Head of caudate nucleus (tissue), 42 donors: ENCODE results near the gene PRRG1.
"Not testable (repeated sequence)": the region's sequence is repeated elsewhere in the genome, so short reads cannot be mapped to it uniquely, and the experiment has no call there.

Experiments used
- DNase-seq, 42 donors: peaks; one replicate each; pipeline versions ENCODE4 v3.0.0 to v3.0.0-alpha.2; 2020 to 2021; ENCODE audit warnings: mixed read lengths in 7 of 42
- intact Hi-C: fragments of 100-400 bp; cut with DNase I; formaldehyde crosslinking; loops from one replicate; pipeline ENCODE4 v1.15.0; 2022

Gene PRRG1

DNA sequence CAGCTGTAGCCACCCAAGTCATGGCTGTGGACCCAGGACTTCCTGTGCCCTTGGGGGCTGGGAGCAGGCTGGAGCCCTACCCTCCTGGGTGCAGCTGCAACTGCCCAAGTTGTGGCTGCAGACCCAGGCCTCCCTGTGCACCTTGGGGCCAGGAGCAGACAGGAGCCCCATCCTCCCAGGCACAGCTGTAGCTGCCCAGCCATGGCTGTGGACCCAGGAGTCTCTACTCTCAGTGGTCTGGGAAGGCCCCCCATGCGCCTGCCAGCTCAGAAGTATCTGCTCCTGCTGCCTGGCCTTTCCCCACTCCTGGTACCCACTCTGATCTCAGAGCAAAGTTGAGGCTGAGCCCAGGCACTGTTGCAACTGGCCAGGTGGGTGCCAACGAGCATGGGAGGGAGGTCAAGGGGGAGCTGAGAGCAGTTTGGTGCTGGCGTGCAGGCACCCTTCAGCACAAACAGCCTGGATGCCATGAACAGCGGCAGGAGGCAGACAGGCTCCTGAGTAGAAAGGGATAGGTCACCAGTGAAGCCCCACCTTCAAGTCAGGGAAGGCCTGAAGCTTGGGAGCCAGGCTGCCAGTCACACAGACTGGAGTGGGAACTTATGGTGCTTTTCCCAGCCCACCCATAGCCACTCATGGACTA lies 21.5 kb downstream of the PRRG1 start:
- intact Hi-C loops: no loop called here

DNA sequence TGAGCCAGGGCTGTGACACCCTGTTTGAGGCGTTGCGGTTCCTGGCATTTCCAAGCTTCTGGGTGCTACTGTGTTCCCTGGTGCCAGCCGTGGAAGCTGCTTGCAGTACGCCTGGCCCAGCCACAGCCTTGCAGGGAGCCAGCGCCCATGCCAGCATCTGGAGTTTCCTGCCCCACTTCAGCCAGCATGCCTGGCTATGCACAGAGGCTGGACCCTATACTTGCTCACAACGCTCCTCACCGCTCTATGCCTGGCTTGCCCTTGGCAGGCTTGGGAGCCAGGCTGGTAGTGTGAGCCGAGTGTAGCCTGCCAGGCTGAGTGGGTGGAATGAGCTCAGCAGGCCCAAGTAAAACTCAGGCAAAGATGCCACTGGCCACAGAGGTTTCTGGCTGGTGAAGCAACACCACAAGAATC lies 22.4 kb downstream of the PRRG1 start:
- DNase-seq: no peak

More for the DNA sequence above, 21.5 kb downstream of the PRRG1 start:
- DNase-seq: no peak

DNA sequence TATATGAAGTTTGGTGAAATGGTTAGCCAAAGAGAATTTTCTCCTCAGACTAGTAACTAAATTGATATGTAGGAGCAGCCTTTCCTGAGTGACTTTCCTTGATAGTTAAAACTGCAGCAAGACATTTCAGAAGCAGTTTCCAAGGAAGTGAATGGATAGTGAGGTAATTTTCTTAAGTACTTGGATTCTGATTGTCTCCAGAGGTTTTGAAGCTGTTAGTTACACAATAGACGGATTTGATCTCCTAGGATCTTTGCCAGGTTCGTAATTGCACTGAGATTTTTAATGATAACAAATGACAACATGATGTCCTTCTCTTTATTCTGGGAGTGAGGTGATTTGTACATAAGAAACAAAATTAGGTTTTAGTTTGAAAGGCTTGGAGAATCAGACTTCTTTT lies 29.2 kb downstream of the PRRG1 start:
- intact Hi-C loops: no loop called here
- no peak for DNase-seq

More for the DNA sequence above, 22.4 kb downstream of the PRRG1 start:
- intact Hi-C loops: no loop called here

DNA sequence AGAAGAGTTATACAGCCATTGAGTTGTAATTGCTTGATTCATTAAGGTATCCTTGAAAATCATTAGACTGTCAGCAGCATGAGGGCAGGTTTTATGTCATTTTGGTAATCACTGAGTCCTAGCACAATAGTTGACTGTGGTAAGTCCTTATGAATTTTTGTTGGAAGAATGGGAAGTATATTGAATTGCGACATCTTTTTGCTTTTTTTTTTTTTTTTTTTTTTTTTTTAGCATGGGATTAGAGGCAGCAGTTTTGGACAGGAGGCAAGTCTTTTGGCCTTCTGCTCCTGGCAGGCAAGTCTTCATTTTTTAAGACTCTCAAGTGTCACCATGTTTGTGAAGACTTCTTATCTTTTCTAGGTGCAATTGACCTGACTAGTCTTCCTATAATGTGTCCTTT lies 29.7 kb downstream of the PRRG1 start:
- intact Hi-C loops: no loop called here
- DNase-seq: no peak

DNA sequence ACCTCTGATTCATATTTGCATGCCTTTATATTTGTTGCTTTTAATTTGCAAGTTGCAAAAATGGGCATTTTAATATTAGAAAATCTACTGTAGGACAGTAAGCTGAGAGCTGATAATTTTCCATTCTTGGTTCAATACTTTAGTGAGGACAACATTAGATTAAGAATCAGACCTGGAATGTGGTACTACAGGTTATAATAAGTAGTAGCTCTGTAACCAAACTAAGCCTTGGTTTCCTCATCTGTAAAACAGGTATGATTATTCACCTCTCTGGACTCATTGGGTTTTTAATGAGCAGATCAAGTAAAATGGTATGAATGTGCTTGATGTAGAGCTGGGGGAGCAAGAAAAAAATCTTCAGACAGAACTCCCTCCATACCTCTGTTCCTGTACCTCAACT lies 31.1 kb downstream of the PRRG1 start:
- intact Hi-C loops: no loop called here

DNA sequence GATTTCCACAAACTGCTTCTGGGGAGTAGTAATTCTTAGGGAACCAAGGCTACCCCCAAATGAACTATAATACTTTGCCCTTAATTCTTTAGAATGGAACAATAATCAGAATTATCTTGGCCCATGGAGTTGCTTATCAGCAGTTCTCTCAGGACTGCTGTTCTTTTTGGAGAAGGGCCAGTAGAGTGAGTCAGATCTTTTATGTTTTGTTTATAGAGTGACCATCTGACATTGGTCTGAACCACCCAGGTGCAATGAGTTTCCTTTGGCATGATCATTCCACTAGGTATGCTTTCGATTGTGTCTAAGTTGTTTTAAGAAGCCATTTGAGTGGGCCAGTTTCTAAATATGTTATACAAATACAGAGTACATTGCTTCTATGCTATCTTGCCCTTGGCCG lies 31.8 kb downstream of the PRRG1 start:
- DNase-seq: no peak
- intact Hi-C loops: no loop called here

More for the DNA sequence above, 31.1 kb downstream of the PRRG1 start:
- DNase-seq: no peak

DNA sequence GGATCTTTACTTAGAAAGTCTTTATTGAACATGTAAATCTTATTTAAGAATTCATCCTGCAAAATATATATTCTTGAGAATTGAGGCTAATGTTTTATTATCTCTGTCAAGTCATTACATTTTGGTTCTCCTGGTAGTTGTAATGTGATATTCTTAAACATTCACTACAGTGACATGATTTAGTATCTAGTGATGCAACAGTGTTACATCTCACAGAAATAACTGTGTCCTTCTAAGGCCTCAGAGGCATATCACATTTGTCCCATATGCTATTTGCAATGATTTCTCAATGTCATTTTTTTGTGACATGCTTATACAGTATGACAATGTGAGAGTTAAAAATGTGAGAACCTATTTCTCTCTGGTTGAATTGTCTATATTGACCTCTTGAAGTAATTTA lies 34.1 kb downstream of the PRRG1 start:
- DNase-seq: no peak
- intact Hi-C loops: no loop called here

DNA sequence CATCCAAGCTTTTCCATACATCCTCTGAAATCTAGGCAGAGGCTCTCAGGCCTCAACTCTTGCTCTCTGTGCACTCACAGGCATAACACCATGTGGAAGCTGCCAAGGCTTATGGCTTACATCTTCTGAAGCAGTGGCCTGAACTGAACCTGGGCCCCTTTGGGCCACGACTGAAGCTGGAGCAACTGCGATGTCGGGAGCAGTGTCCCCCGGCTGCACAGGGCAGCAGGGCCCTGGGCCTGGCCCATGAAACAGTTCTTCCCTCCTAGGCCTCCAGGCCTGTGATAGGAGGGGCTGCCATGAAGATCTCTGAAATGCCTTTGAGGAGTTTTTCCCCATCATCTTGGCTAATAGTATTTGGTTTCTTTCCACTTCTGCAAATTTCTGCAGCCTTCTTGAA lies 39.2 kb downstream of the PRRG1 start:
- no peak for DNase-seq
- intact Hi-C loops: no loop called here

DNA sequence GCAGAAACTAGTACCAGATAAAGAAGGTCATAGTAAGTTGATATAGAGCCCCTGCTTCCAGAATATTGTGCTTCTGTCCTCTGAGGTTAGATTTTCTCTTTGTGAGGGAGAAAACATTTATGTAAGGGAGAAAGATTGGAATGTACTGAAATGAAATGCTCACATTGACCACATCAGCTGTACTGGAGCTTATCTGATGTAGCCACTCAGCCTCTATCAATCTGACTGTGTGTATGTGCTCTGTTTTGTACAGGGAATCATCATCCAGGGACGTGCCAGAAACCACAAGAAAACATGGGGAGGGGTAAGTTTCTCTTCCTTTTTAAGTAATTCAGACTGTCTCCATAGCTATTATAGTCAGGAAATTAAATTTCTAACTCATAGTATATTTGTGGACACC lies 56.8 kb downstream of the PRRG1 start:
- intact Hi-C loops: no loop called here
- no peak for DNase-seq

DNA sequence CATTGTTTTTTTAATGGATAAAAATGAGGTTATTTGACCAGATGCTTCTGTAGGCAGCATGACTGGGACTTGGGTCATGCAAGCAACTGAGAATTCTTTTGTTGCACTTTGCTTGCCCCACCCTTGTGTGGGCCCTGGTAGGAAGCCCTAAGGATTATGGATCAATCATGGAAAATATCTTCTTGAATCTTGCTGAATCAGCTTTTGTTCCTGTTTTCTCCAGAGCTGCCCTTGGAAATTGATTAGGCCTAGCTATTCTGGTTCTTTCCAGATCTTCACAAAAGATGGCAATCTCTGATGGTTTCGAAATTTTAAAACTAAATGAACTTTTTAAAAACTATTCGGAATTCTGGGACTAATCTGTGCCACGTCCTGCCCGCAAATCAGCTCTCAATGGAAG lies 58.6 kb downstream of the PRRG1 start:
- no peak for DNase-seq

DNA sequence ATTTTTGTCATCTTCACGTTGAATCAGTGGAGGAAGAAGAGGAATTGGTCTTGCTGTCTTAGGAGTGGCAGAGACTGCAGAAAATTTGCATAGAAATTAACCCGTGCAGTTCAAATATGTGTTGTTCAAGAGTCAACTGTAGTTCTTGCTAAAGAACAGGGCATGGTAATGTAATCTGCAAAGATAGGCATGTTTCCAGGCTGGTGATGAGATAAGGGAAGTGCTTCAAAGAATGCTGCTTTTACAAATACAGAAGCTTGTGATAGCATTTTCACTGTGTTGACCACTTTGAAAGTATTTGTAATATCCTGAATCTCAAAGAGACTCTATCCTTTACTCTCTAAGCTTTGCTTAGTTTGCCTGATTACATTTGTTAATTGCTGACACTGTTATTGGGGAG lies 60.1 kb downstream of the PRRG1 start:
- DNase-seq: no peak
- intact Hi-C loops: no loop called here

More for the DNA sequence above, 58.6 kb downstream of the PRRG1 start:
- intact Hi-C loops: no loop called here

DNA sequence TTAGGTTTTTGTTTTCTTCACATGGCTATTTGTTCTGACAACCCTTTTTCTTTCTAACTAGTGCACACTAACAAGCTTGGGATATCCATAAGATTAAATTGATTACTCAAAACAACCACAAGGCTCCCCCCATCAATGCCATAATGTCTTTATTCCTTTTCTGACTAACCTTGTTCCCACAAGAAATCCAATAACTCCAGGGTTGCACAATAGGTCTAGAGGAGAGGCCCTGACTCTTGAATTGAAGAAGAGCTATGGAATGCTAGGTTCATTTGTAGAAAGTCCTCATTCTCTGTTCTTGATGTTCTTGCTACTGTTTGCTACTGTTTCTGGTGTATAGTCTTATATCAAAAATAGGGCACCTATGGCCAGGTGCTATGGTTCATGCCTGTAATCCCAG lies 71.0 kb downstream of the PRRG1 start:
- intact Hi-C loops: no loop called here
- DNase-seq: no peak

DNA sequence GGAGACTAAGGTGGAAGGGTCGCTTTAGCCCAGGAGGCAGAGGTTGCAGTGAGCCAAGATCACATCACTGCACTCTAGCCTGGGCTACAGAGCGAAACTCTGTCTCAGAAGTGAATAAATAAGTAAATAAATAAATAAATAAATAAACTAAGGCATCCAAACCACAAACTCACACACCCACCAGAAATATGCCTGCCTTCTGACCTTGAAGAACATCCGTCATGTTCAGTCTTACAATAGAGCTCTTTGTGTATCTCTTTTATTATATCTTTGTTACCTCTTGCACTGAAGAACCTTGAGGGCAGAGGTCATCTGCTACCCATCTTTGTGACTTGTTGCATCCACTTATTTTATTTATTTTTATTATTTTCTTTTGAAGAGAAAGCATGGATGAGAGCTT lies 71.6 kb downstream of the PRRG1 start:
- DNase-seq: no peak
- intact Hi-C loops: no loop called here

DNA sequence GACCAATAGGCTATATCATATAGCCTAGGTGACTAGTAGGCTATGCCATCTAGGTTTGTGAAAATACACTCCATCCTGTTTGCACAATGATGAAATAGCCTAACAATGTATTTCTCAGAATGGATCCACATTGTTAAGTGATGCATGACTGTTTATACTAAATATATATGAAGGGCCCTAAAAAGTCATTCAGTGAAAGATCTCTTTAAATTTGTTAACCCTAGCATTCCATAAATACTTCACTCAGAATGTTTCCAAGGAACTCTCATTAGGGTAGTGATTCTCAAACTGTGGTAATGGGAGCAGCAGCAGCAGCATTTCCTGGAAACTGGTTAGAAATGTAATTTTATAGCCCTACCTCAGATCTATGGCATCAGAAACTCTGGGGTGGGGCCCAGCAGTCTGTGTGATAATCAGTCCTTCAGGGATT lies 74.9 kb downstream of the PRRG1 start:
- intact Hi-C loops: no loop called here
- no peak for DNase-seq

DNA sequence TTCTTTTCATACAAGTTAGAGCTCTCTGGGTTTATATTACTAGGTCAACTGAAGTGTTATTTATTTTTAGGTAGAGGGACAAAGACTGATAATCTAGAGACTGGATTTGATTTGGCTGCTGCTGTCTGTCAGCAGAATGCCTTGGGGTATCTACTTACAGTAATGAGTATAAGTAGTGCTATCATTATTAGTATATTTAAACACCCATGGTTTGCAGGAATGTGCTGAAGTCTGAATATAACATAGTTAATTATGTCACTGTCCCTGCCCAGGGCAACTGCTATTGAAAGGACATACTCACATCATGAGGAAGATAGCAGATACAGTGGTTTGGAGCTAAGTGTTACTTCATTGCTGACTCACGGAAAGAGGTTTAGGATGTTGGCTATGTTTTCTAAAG lies 76.2 kb downstream of the PRRG1 start:
- DNase-seq: no peak
- intact Hi-C loops: no loop called here

DNA sequence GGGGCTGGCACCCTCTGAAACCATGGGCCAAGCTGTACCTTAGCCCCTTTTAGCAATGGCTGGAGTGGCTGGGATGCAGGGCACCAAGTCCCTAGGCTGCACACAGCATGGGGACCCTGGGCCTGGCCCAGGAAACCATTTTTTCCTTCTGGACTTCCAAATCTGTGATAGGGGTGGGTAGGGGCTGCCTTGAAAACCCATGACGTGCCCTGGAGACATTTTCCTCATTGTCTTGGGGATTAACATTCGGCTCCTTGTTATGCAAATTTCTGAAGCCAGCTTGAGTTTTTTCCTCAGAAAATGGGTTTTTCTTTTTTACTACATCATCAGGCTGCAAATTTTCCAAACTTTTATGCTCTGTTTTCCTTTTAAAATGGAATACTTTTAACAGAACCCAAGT lies 79.8 kb downstream of the PRRG1 start:
- DNase-seq, intact Hi-C loops: not testable (repeated sequence)

DNA sequence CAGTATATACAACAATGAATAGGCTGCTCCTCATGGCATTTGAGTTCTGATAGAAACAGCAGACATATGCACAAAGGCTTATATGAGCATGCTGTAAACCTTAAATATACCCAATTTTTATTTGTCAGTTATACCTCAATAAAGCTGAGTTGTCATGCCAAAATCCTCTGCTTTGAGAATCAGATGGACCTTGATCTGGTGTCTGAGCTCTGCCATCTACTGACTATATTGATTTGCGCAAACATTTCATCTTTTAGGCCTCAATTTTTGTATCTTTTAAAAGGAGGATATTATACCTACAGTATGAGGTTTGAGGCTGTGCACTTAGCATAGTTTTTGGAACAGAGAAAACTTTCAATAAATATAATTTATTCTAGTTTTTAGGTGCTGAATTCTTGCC lies 85.2 kb downstream of the PRRG1 start:
- DNase-seq: no peak
- intact Hi-C loops: no loop called here

DNA sequence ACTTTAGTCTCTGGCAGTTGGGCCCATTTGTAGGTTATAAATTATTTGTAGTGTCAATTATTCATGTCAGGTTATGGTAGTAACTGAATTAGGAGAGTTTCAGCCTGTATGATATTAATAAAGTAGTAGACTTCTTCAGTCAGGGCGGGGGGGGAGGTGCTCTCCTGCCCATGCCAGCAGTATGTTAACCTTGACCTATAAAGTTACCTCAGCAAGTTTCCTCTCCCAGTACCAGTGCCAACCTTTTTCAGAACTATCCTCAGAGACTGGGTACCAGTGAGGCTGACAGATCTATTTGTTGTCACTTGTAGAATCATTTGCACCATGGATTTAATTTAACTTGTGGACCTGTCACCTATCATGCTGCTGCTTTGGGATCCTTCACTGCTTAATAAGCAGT lies 88.0 kb downstream of the PRRG1 start:
- intact Hi-C loops: no loop called here
- no peak for DNase-seq

DNA sequence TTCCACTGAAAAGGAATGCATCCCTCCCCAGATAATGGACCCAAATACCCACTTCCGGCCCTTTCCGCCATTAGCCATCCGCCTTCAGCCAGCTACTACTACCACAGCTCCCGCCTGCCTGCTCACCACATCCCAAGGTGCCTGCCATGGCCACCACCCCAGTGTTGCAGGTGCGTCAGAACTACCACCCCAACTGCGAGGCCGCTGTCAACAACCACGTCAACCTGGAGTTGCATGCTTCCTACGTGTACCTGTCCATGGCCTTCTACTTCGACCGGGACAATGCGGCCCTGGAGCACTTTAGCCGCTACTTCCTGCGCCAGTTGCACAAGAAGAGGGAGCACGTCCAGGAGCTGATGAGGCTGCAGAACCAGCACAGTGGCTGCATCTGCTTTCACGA lies 92.2 kb downstream of the PRRG1 start:
- intact Hi-C loops: no loop called here
- no peak for DNase-seq

DNA sequence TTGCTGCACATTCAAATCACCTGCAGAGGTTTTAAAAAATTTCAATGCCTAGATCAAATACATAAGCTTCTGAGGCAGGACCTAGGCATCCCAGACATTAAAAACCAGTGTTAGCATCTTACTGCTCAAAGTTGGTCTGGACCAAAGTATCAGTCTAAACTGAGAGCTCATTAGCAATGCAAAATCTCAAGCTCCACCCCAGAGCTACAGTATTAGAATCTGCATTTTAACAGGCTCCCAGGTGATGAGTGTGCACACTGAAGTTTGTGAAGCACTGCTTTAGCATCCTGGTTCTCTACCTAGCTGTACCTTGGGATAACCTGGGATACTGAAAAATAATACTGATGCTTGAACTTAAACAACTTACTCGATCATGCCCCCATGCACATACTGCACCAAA lies 96.0 kb downstream of the PRRG1 start:
- DNase-seq: no peak
- intact Hi-C loops: no loop called here

DNA sequence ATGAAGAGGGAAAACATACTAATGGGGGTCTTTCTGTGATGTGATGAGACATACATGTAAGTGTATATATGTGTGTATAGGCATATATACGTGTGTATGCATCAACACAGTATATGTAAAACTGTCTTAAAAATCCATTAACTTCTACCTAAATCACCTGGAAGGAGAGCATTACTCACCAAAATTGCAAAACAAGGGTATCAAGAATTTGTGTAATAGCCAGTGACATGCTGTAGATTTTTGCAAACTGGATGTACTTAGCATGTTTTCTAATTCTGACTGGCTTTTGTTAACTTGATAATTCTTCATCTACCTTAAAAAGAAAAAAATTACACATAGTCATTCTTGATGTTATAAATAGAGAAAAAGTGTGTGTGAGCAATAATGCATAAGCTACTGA lies 104.7 kb downstream of the PRRG1 start:
- no peak for DNase-seq
- intact Hi-C loops: no loop called here
